Measurements from ENCODE around the gene CCL23. TPM values are rescaled to one million over a fixed set of nuclear protein-coding genes. Genes with fewer than 3 reads are reported as not detected.

Gene CCL23
- total RNA-seq, 1 donor from 2014 or later: not detected

GRCh38 chr17:35963663-35964062 lies 54.1 kb downstream of the CCL23 start:
- no peak for DNase-seq (ENCODE audit: low read depth)
- Histone ChIP-seq H3K36me3 (ENCODE audit: control insufficient read depth, insufficient read depth, low read length) (no peaks in the 10 kb centered on the region), H3K4me3 (ENCODE audit: low read depth, low read length) (no peak overlapping the region), H3K27me3 (ENCODE audit: control insufficient read depth, insufficient read depth, low read length) (peaks cover 2% of the 10 kb centered on the region)
- TF ChIP-seq CTCF (IDR thresholded peaks at IDR 0.05; ENCODE audit: insufficient read depth, low read length, severe bottlenecking): no peak
- FAIRE-seq: no peak

Other genes starting within 250 kb of the CCL23 start
- gene MMP28, start 222.3 kb downstream of the CCL23 start, total RNA-seq: 18.7 and 42.6 TPM in 2 replicates
- 69.5 and 84.1 TPM in 2 replicates for gene TAF15, start 208.5 kb downstream of the CCL23 start, total RNA-seq
- not detected in 2 replicates for gene HEATR9, start 149.1 kb downstream of the CCL23 start, total RNA-seq
- 0.26 TPM in 1 of 2 replicates, not detected in the other for gene CCL5, start 137.6 kb downstream of the CCL23 start, total RNA-seq
- 0.13 TPM in 1 of 2 replicates, not detected in the other for gene RDM1, start 87.2 kb downstream of the CCL23 start, total RNA-seq
- gene LYZL6, start 74.3 kb downstream of the CCL23 start, total RNA-seq: not detected in 2 replicates
- not detected in 2 replicates for gene CCL16, start 36.5 kb downstream of the CCL23 start, total RNA-seq
- not detected in 2 replicates for gene CCL14, start 31.2 kb downstream of the CCL23 start, total RNA-seq
- not detected in 2 replicates for gene CCL15, start 16.4 kb downstream of the CCL23 start, total RNA-seq
- under 0.01 TPM in 1 of 2 replicates, not detected in the other for gene CCL18, start 46.3 kb upstream of the CCL23 start, total RNA-seq
- not detected in 2 replicates for gene CCL3, start 72.2 kb upstream of the CCL23 start, total RNA-seq
- not detected in 2 replicates for gene CCL4, start 85.9 kb upstream of the CCL23 start, total RNA-seq
- 0.79 and 3.1 TPM in 2 replicates for gene TBC1D3B, start 158.7 kb upstream of the CCL23 start, total RNA-seq
- not detected in 2 replicates for gene CCL3L1, start 178.8 kb upstream of the CCL23 start, total RNA-seq
- gene CCL4L2, start 193.1 kb upstream of the CCL23 start, total RNA-seq: not detected in 2 replicates
- 0.13 TPM in 1 of 2 replicates, not detected in the other for gene TBC1D3I, start 246.6 kb upstream of the CCL23 start, total RNA-seq